MCF 10A (cell line): Measurements from ENCODE around the gene FGF3. TPM values are rescaled to one million over a fixed set of nuclear protein-coding genes. Genes with fewer than 3 reads are reported as not detected.

Experiments used
- BruUV-seq: library from RNA; stranded (reverse); fragments of 400-500 nt; replicated peaks from 2 replicates; lab custom pipeline; 2021; lab: Mats Ljungman, UMichigan
- CTCF ChIA-PET: fragments of 300-600 bp; sonication (Branson Sonifier 250); formaldehyde crosslinking; extraction: SDS; loops from one replicate; lab custom pipeline; 2021; ENCODE audit warnings: antibody characterized with exemption, inconsistent platforms; lab: Yijun Ruan, JAX
- POLR2A ChIA-PET: fragments of 300-600, 350-650 bp; sonication (Branson Sonifier 250); formaldehyde crosslinking; extraction: SDS; loops from one replicate; lab custom pipeline; 2020; ENCODE audit warnings: antibody characterized with exemption, inconsistent platforms; lab: Yijun Ruan, JAX
- DNase-seq: peaks from one replicate; pipeline ENCODE4 v3.0.0-alpha.2; 2018; ENCODE audit not compliant: unreplicated experiment
- H3K27ac Mint-ChIP-seq: one replicate; pipeline ENCODE4 v1.8.0; 2022; ENCODE audit warnings: mild to moderate bottlenecking, low read depth, mixed read lengths; ENCODE audit not compliant: unreplicated experiment
- H3K27me3 Mint-ChIP-seq: one replicate; pipeline ENCODE4 v1.8.0; 2022; ENCODE audit warnings: mixed read lengths; ENCODE audit not compliant: insufficient read depth, unreplicated experiment
- H3K36me3 Mint-ChIP-seq: one replicate; pipeline ENCODE4 v1.8.0; 2022; ENCODE audit warnings: mild to moderate bottlenecking, moderate library complexity, mixed read lengths; ENCODE audit not compliant: insufficient read depth, unreplicated experiment
- H3K4me1 Mint-ChIP-seq: one replicate; pipeline ENCODE4 v1.8.0; 2022; ENCODE audit warnings: mixed read lengths; ENCODE audit not compliant: insufficient read depth, unreplicated experiment
- H3K4me3 Mint-ChIP-seq: one replicate; pipeline ENCODE4 v1.8.0; 2022; ENCODE audit warnings: mild to moderate bottlenecking, moderate library complexity, mixed read lengths; ENCODE audit not compliant: unreplicated experiment
- H3K9me3 Mint-ChIP-seq: one replicate; pipeline ENCODE4 v1.8.0; 2022; ENCODE audit warnings: mixed read lengths; ENCODE audit not compliant: unreplicated experiment
- CTCF ChIP-seq: fragments of 200-600 bp; IDR thresholded peaks from one replicate; pipeline ENCODE4 v1.8.0; 2022; ENCODE audit warnings: antibody characterized with exemption, mild to moderate bottlenecking; ENCODE audit not compliant: unreplicated experiment
- intact Hi-C: fragments of 100-400 bp; cut with micrococcal nuclease; formaldehyde crosslinking; loops from 2 replicates; pipeline ENCODE4 v1.14.1; 2022
- total RNA-seq: library from RNA; stranded (reverse); gene quantifications from 2 replicates; pipeline ENCODE4 v1.2.3, GENCODE V29; 2022

FGF3 gene
- total RNA-seq, 1 experiment from 2014 or later, result not detected

GRCh38 chr11:69804769-69805508 lies 14.3 kb downstream of the FGF3 start:
- Mint-ChIP-seq H3K9me3 (no peaks in the 10 kb centered on the region), H3K4me3 (no peak overlapping the region), H3K36me3 (no peaks in the 10 kb centered on the region), H3K27me3 (no peaks in the 10 kb centered on the region), H3K27ac (no peak overlapping the region), H3K4me1 (peaks cover 6% of the 10 kb centered on the region)
- no peak for TF ChIP-seq CTCF
- BruUV-seq, result no TSS peak
- CTCF ChIA-PET, result interaction anchor here (0.6 to 0.8 kb wide), 2 partner anchors 25 to 283 kb away, joined by 3 to 5 read pairs; no protein-coding TSS in a partner anchor
- DNase-seq, result no peak
- POLR2A ChIA-PET, result no interaction called here
- intact Hi-C loops, result loop anchor here (5.0 kb wide), 1 partner anchor 118 kb away; no protein-coding TSS in a partner anchor

DNA sequence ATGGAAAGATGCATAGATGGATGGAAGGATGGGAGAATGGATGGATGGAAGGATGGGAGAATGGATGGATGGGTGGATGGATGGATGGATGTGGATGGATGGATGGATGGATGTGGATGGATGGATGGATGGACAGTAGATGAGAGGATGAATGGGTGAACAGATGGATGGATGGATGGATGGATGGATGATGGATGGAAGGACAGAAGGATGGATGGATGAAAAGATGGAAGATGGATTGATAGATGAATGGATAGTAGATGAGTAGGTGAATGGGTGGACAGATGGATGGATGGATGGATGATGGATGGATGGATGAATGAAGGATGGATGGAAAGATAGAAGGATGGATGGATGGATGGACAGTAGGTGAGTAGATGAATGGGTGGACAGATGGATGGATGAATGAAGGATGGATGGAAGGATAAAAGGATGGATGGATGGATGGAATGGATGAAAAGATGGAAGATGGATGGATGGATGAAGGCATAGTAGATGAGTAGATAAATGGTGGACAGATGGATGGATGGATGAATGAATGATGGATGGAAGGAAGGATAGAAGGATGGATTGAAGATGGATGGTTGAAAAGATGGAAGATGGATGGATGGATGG lies 15.5 kb downstream of the FGF3 start:
- H3K9me3 Mint-ChIP-seq, result no peaks in the 10 kb centered on the region
- H3K4me1 Mint-ChIP-seq, result no peaks in the 10 kb centered on the region
- H3K4me3 Mint-ChIP-seq, result no peak overlapping the region
- no peak for DNase-seq
- CTCF ChIA-PET, result no interaction called here
- POLR2A ChIA-PET, result no interaction called here
- no peak for TF ChIP-seq CTCF
- H3K27ac Mint-ChIP-seq, result no peak overlapping the region
- intact Hi-C loops, result loop anchor here (5.0 kb wide), 1 partner anchor 116 kb away; no protein-coding TSS in a partner anchor
- H3K36me3 Mint-ChIP-seq, result no peaks in the 10 kb centered on the region
- no peaks in the 10 kb centered on the region for H3K27me3 Mint-ChIP-seq
- no TSS peak for BruUV-seq

DNA sequence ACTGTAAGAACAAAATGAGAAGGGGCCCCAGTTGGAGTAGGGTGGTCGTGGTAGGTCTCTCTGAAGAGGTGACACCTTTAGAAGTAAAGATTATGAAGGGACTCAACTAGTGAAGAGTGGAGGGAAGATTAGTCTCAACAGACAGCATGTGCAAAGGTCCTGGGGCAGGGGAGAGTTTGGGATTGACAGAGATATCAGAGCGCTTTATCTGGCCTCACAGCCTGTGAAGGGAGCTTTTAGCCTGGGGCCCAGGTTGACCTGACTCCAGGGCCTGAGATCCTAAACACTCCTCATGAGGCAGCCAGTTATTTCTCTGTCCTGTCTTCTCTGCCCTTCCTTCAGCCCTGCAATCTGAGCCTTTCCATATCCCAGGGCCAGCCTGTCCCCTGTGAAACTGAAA lies 16.2 kb downstream of the FGF3 start:
- H3K27ac Mint-ChIP-seq, result no peak overlapping the region
- no peaks in the 10 kb centered on the region for H3K4me1 Mint-ChIP-seq
- intact Hi-C loops, result loop anchor here (5.0 kb wide), 1 partner anchor 116 kb away; no protein-coding TSS in a partner anchor
- CTCF ChIA-PET, result no interaction called here
- POLR2A ChIA-PET, result no interaction called here
- H3K27me3 Mint-ChIP-seq, result no peaks in the 10 kb centered on the region
- no peaks in the 10 kb centered on the region for H3K36me3 Mint-ChIP-seq
- no peak for TF ChIP-seq CTCF
- H3K9me3 Mint-ChIP-seq, result no peaks in the 10 kb centered on the region
- no TSS peak for BruUV-seq
- DNase-seq, result no peak
- no peak overlapping the region for H3K4me3 Mint-ChIP-seq

- intact Hi-C loops, result loop anchor here (5.0 kb wide), 1 partner anchor 115 kb away; no protein-coding TSS in a partner anchor
- Mint-ChIP-seq H3K4me1 (no peaks in the 10 kb centered on the region), H3K27me3 (no peaks in the 10 kb centered on the region), H3K9me3 (no peaks in the 10 kb centered on the region), H3K4me3 (no peak overlapping the region), H3K36me3 (no peaks in the 10 kb centered on the region), H3K27ac (no peak overlapping the region)
- DNase-seq, result no peak
- BruUV-seq, result no TSS peak
- CTCF ChIA-PET, result no interaction called here
- POLR2A ChIA-PET, result no interaction called here
- TF ChIP-seq CTCF, result no peak
Measured at GRCh38 chr11:69802590-69802989, 16.6 kb downstream of the FGF3 start.
